B cell (primary cell): ENCODE data around the gene SPATA20. TPM values are rescaled to one million over a fixed set of nuclear protein-coding genes. Genes with fewer than 3 reads are reported as not detected.

Experiments used
- ATAC-seq: fragments of 200-7000 bp; cut with Tn5 transposase; one replicate; pipeline ENCODE4 v1.10.0; 2021; ENCODE audit warnings: low read depth, mild to moderate bottlenecking, moderate number of reproducible peaks, moderate library complexity
- CTCF ChIA-PET: fragments of 350-600 bp; sonication (Branson Sonifier 250); formaldehyde crosslinking; loops from one replicate; lab custom pipeline; 2021; ENCODE audit warnings: antibody characterized with exemption, inconsistent platforms; lab: Charles Lee
- POLR2A ChIA-PET: fragments of 350-600 bp; sonication (Branson Sonifier 250); formaldehyde crosslinking; loops from one replicate; lab custom pipeline; 2021; ENCODE audit warnings: antibody characterized with exemption; lab: Charles Lee
- DNase-seq: peaks from one replicate; pipeline ENCODE4 v3.0.0; 2013
- H2AFZ ChIP-seq: 2 replicates; pipeline ENCODE4 v1.6.1; 2012; ENCODE audit warnings: mild to moderate bottlenecking, low read depth, low read length; ENCODE audit not compliant: insufficient read depth, poor library complexity, severe bottlenecking
- H3K27ac ChIP-seq, 2 donors: 1 replicate in 1 of 2; 2 replicates in 1 of 2; pipeline ENCODE4 v1.5.1; 2012 to 2013; ENCODE audit warnings: low read length in 2 of 2, mild to moderate bottlenecking in 2 of 2, moderate library complexity in 1 of 2
- H3K27me3 ChIP-seq, 4 experiments: fragments of 200-600 bp in 1 of 4; sonication (generic) in 1 of 4; replicated peaks in 1 of 4; 1 replicate in 2 of 4; 2 replicates in 2 of 4; pipeline versions ENCODE4 v1.6.1 to v1.7.0; 2013 to 2016; ENCODE audit warnings: low read length in 3 of 4, mild to moderate bottlenecking in 2 of 4, mixed read lengths in 1 of 4, moderate library complexity in 1 of 4; ENCODE audit not compliant: insufficient read depth in 4 of 4, control insufficient read depth in 3 of 4; ENCODE audit errors: control extremely low read depth in 1 of 4
- H3K36me3 ChIP-seq, 2 experiments: replicated peaks in 1 of 2; 1 replicate in 1 of 2; 2 replicates in 1 of 2; pipeline versions ENCODE4 v1.6.1 to v1.7.1; 2013; ENCODE audit warnings: low read length in 1 of 2; ENCODE audit not compliant: insufficient read depth in 2 of 2, control insufficient read depth in 1 of 2; ENCODE audit errors: control extremely low read depth in 1 of 2, extremely low read depth in 1 of 2
- H3K4me1 ChIP-seq, 2 donors: fragments of 200-600 bp in 1 of 2; sonication (generic) in 1 of 2; 1 replicate in 1 of 2; 2 replicates in 1 of 2; pipeline versions ENCODE4 v1.5.1 to v1.6.1; 2013 to 2017; ENCODE audit warnings: low read length in 2 of 2; ENCODE audit not compliant: control insufficient read depth in 2 of 2, insufficient read depth in 2 of 2
- H3K4me2 ChIP-seq: replicated peaks from 2 replicates; pipeline ENCODE3; 2012; ENCODE audit warnings: mild to moderate bottlenecking, low read depth, low read length; ENCODE audit not compliant: poor library complexity, severe bottlenecking
- H3K4me3 ChIP-seq, 5 experiments: fragments of 200-600 bp in 1 of 5; sonication (generic) in 1 of 5; 1 replicate in 3 of 5; 2 replicates in 2 of 5; pipeline versions ENCODE4 v1.5.1 to v1.7.0; 2011 to 2016; ENCODE audit warnings: low read length in 4 of 5, mild to moderate bottlenecking in 4 of 5, low read depth in 2 of 5, control low read depth in 1 of 5, moderate library complexity in 1 of 5; ENCODE audit not compliant: insufficient read depth in 1 of 5; ENCODE audit errors: control extremely low read depth in 1 of 5, extremely low read depth in 1 of 5
- H3K79me2 ChIP-seq: fragments of 200-600 bp; sonication (generic); one replicate; pipeline ENCODE4 v1.6.0; 2016; ENCODE audit warnings: low read length; ENCODE audit not compliant: control insufficient read depth, insufficient read depth
- H3K9ac ChIP-seq: fragments of 200-600 bp; sonication (generic); 2 replicates; pipeline ENCODE4 v1.6.1; 2017; ENCODE audit warnings: mild to moderate bottlenecking, low read length, moderate library complexity
- H3K9me3 ChIP-seq, 3 donors: one replicate each; pipeline versions ENCODE4 v1.6.1 to v1.7.1; 2013; ENCODE audit warnings: low read length in 2 of 3; ENCODE audit not compliant: control insufficient read depth in 2 of 3, insufficient read depth in 1 of 3; ENCODE audit errors: control extremely low read depth in 1 of 3
- H4K20me1 ChIP-seq: 2 replicates; pipeline ENCODE4 v1.6.0; 2012; ENCODE audit warnings: mild to moderate bottlenecking, low read length; ENCODE audit not compliant: insufficient read depth, control insufficient read depth, poor library complexity, severe bottlenecking
- H3K27ac Mint-ChIP-seq: one replicate; pipeline ENCODE4 v1.8.0; 2021; ENCODE audit warnings: mixed read lengths
- H3K27me3 Mint-ChIP-seq: one replicate; pipeline ENCODE4 v1.8.0; 2021; ENCODE audit warnings: mixed read lengths
- H3K4me1 Mint-ChIP-seq: one replicate; pipeline ENCODE4 v1.8.0; 2021; ENCODE audit warnings: mixed read lengths
- H3K4me3 Mint-ChIP-seq: one replicate; pipeline ENCODE4 v1.8.0; 2021; ENCODE audit warnings: mixed read lengths
- H3K9me3 Mint-ChIP-seq: one replicate; pipeline ENCODE4 v1.8.0; 2022; ENCODE audit warnings: mixed read lengths; ENCODE audit not compliant: insufficient read depth
- CTCF ChIP-seq: fragments of 200-600 bp; IDR thresholded peaks from one replicate; pipeline ENCODE4 v1.8.0; 2022; ENCODE audit warnings: antibody characterized with exemption, mild to moderate bottlenecking
- EZH2 ChIP-seq: IDR thresholded peaks from 2 replicates; pipeline ENCODE4 v1.6.1; 2012; ENCODE audit warnings: borderline replicate concordance, low read depth, mild to moderate bottlenecking, moderate library complexity, low read length; ENCODE audit not compliant: insufficient read depth, poor library complexity, severe bottlenecking
- WGBS: methylation state at CpG from one replicate; pipeline ENCODE4 v1.1.5; 2013; ENCODE audit warnings: missing lambda C conversion rate; ENCODE audit not compliant: insufficient coverage; 5-methylcytosine and 5-hydroxymethylcytosine counted together
- intact Hi-C: fragments of 100-400 bp; cut with micrococcal nuclease; formaldehyde crosslinking; loops from one replicate; pipeline ENCODE4 v1.10.0; 2022
- polyA plus RNA-seq: library from polyadenylated mRNA; depleted of rRNA; stranded (reverse); fragments of >200 nt; gene quantifications from 2 replicates; pipeline ENCODE4 v1.2.3, GENCODE V29; 2012
- total RNA-seq, 2 donors: library from RNA; stranded (reverse); fragments of 120-200 nt in 1 of 2; gene quantifications; 1 replicate in 1 of 2; 2 replicates in 1 of 2; pipeline versions ENCODE4 v1.2.3 to v1.2.4, GENCODE V29; 2013 to 2022

SPATA20 gene
- total and polyA plus RNA-seq, 2 donors (not counting 1 experiment from before 2014, with no cell fraction given): 61.7 to 68.5 TPM

- no peak for ATAC-seq
- no peak for DNase-seq
- Histone ChIP-seq H3K27ac (no peak overlapping the region), H3K9me3 (peaks cover 0 to 27% (median 0%) of the 10 kb centered on the region in 3 donors), H3K36me3 (no peaks in the 10 kb centered on the region), H3K4me3 (peak overlapping the region in 3 of 5 experiments; percentile 56 to 70 (median 63)), H3K27me3 (peaks cover 0 to 71% (median 31%) of the 10 kb centered on the region in 4 experiments), H4K20me1 (peaks cover 8% of the 10 kb centered on the region), H2AFZ (no peak overlapping the region), H3K9ac (peak overlapping the region; percentile 71), H3K79me2 (no peaks in the 10 kb centered on the region), H3K4me1 (peaks cover 34 to 35% of the 10 kb centered on the region in 2 donors), H3K4me2 (peak overlapping the region; percentile 99)
- H3K27ac Mint-ChIP-seq: no peak overlapping the region
- H3K27me3 Mint-ChIP-seq: peaks cover 14% of the 10 kb centered on the region
- H3K4me1 Mint-ChIP-seq: peaks cover 26% of the 10 kb centered on the region
- H3K4me3 Mint-ChIP-seq: peak overlapping the region; percentile 87
- ChIA-PET POLR2A (no interaction called here), CTCF (no interaction called here)
- TF ChIP-seq CTCF: no peak
- no peak for TF ChIP-seq EZH2
- intact Hi-C loops: no loop called here
- WGBS: 8% methylated on average over 14 of the region's 18 CpGs
- H3K9me3 Mint-ChIP-seq: no peaks in the 10 kb centered on the region
These were observed 11.6 kb downstream of the SPATA20 start for GRCh38 chr17:50558581-50558940.

- Mint-ChIP-seq H3K4me3 (peak overlapping the region; percentile 87), H3K4me1 (peaks cover 26% of the 10 kb centered on the region), H3K27ac (no peak overlapping the region), H3K27me3 (peaks cover 19% of the 10 kb centered on the region), H3K9me3 (no peaks in the 10 kb centered on the region)
- H3K9ac ChIP-seq: peak overlapping the region; percentile 71
- H3K27ac ChIP-seq: no peak overlapping the region
- peak overlapping the region; percentile 99 for H3K4me2 ChIP-seq
- ChIA-PET CTCF (no interaction called here), POLR2A (interaction anchor here (0.6 kb wide), 1 partner anchor 503 kb away, joined by 3 read pairs; no protein-coding TSS in a partner anchor)
- H3K36me3 ChIP-seq: no peaks in the 10 kb centered on the region
- intact Hi-C loops: no loop called here
- H3K4me1 ChIP-seq: peaks cover 34 to 35% of the 10 kb centered on the region in 2 donors
- DNase-seq (peak; percentile 50), ATAC-seq (no peak)
- peak overlapping the region in 4 of 5 experiments; percentile 43 to 70 (median 60) for H3K4me3 ChIP-seq
- 3% methylated on average over 22 of the region's 55 CpGs for WGBS
- H2AFZ ChIP-seq: peak overlapping the region; percentile 47
- peaks cover 0 to 27% (median 0%) of the 10 kb centered on the region in 3 donors for H3K9me3 ChIP-seq
- H4K20me1 ChIP-seq: peaks cover 8% of the 10 kb centered on the region
- peaks cover 0 to 77% (median 33%) of the 10 kb centered on the region in 4 experiments for H3K27me3 ChIP-seq
- no peaks in the 10 kb centered on the region for H3K79me2 ChIP-seq
- TF ChIP-seq EZH2 (peak; percentile 52), CTCF (no peak)
These were observed 12.1 kb downstream of the SPATA20 start for GRCh38 chr17:50558941-50559614.
